ENCODE data around the gene CFTR.

CFTR gene

DNA sequence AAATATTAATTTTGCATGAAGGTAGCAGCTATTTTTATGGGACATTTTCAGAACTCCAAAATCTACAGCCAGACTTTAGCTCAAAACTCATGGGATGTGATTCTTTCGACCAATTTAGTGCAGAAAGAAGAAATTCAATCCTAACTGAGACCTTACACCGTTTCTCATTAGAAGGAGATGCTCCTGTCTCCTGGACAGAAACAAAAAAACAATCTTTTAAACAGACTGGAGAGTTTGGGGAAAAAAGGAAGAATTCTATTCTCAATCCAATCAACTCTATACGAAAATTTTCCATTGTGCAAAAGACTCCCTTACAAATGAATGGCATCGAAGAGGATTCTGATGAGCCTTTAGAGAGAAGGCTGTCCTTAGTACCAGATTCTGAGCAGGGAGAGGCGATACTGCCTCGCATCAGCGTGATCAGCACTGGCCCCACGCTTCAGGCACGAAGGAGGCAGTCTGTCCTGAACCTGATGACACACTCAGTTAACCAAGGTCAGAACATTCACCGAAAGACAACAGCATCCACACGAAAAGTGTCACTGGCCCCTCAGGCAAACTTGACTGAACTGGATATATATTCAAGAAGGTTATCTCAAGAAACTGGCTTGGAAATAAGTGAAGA lies 112.3 kb downstream of the CFTR start:
- no peak for DNase-seq

DNA sequence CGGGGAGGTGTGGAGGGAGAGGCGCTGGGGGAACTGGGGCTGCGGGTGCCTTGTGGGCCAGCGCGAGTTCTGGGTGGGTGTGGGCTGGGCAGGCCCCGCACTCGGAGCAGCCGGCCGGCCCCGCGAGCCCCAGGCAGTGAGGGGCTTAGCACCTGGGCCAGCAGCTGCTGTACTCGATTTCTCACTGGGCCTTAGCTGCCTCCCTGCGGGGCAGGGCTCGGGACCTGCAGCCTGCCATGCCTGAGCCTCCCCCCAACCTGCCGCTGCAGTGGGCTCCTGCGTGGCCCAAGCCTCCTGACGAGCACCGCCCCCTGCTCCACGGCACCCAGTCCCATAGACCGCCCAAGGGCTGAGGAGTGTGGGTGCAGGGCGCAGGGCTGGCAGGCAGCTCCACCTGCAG lies 116.3 kb downstream of the CFTR start:
- DNase-seq, result no peak

DNA sequence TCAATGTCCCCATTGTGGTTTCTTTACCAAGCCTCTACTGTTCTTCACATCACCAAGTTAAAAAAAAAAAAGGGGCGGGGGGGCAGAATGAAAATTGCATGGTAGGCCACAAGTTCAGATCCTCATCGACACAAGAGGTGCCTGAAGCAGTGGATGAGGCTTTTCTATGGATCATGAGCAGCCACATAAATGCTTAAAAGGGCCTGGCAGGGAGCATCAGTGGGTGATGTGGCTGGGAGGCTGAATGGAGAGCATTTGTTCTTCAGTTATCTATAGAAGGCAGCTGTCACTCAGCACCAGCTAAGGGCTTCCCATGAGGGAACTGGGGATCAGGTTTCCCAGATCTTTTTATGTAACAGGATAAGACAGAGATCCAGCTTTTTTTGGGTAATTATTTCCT lies 117.9 kb downstream of the CFTR start:
- DNase-seq, result no peak

DNA sequence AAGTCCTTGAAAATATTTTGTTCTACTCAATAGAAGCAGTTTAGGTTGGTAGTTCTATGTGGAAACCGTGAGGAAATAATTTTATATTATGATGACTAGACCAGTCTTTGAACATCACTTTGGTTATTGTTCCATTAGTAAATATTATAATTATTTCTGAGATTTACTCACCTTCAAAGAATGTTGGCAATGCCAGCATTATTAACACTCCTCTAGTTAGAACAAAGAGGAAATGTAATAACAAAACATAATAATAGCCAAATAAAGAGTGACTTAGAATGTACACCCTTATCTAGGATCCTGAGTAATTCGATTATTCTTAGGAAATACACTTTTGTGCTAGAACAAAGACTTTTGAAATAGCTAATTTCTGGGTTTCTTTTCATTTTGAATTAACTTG lies 121.1 kb downstream of the CFTR start:
- DNase-seq, result no peak

DNA sequence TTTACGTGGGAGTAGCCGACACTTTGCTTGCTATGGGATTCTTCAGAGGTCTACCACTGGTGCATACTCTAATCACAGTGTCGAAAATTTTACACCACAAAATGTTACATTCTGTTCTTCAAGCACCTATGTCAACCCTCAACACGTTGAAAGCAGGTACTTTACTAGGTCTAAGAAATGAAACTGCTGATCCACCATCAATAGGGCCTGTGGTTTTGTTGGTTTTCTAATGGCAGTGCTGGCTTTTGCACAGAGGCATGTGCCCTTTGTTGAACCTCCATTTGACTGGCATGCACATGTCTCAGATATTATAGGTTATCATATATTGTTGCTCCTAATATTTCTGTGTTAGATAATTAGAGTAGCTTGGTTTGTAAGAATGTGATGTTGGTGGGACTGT lies 123.8 kb downstream of the CFTR start:
- DNase-seq, result no peak

DNA sequence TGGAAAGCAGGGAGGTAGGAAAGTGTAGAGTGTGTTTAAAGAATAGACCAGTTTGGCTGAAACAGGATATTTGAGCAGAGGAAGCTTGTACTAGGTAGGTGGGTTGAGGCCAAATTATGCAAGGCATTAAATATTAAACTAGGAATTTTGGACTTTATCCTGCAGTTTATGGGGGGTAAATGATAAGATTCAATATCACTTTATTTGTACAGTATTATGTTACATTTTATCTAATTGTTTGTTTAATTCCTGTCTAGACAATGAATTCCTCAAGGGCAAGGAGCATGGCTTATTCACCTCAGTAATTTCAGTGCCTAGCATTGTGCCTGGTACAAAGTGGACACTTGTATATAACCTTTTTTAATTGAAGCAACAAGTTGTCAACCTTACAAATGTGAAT lies 125.9 kb downstream of the CFTR start:
- DNase-seq, result no peak

DNA sequence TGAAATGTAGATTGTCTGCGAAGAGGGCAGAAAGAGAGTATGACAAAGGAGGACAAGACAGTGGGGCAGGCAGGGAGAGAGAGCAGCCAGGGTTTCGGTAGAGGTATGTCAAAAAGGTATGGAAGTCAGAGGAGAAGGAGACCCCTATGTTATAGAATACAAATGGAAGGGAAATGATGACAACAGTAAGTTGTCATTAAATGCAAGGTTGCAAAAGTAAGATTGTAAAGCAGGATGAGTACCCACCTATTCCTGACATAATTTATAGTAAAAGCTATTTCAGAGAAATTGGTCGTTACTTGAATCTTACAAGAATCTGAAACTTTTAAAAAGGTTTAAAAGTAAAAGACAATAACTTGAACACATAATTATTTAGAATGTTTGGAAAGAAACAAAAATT lies 126.3 kb downstream of the CFTR start:
- no peak for DNase-seq

DNA sequence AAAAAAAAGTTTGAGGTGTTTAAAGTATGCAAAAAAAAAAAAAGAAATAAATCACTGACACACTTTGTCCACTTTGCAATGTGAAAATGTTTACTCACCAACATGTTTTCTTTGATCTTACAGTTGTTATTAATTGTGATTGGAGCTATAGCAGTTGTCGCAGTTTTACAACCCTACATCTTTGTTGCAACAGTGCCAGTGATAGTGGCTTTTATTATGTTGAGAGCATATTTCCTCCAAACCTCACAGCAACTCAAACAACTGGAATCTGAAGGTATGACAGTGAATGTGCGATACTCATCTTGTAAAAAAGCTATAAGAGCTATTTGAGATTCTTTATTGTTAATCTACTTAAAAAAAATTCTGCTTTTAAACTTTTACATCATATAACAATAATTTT lies 130.6 kb downstream of the CFTR start:
- DNase-seq, result no peak

DNA sequence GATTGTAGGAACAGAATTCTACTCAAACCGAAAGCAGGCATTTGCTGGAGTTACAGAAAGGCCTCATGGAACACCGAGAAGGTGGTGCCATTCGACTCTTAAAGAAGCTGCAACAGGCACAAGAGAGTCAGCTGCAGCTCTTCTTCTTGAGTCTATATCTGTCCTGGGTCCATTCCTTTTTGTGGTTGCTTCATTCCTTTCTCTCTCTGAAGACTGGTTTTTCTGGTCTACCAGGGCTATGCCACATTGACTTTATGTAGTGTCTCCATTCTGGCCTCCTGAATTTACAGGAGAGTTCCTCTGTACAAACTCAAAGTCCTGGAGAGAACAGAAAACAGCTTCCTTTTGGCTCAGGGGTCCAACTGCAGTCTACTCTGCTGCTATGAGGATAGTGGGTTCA lies 132.8 kb downstream of the CFTR start:
- DNase-seq, result no peak

DNA sequence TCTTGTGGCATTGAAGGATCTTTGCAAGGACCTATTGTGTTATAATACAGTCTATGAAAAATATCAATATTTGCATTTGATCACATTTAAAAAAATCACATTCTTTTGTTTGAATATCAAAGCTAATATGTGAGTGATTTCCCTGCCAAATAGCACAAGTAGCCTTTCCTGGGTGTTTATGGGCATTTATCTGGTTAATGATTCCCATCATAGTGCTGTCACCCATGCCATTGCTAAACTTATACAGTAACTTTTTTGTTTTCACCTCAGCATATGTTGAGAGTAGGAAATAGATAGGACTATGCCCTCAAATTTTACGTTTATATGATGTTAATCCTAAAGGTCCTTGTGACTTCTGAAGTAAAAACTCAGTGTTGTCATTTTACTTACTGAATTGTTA lies 136.9 kb downstream of the CFTR start:
- no peak for DNase-seq

DNA sequence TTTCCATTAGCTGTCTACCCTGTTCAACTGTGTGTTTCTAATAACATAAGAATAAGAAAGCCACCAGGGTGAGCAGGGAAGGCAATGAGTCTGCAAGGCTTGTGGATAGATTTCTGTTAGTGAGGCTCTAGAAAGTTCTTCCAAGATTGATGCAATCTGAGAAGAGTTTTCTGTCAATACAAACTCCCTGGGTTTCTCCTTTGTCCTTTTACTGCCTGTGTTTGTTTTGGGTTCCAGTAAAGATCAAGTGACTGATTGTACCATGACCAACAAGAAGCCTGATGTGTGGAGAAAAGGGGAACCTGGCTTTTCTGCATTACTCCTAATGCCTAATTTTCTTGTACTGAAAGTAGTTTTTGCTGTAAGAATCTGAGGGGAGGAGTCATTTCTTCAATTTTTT lies 139.9 kb downstream of the CFTR start:
- DNase-seq, result no peak

DNA sequence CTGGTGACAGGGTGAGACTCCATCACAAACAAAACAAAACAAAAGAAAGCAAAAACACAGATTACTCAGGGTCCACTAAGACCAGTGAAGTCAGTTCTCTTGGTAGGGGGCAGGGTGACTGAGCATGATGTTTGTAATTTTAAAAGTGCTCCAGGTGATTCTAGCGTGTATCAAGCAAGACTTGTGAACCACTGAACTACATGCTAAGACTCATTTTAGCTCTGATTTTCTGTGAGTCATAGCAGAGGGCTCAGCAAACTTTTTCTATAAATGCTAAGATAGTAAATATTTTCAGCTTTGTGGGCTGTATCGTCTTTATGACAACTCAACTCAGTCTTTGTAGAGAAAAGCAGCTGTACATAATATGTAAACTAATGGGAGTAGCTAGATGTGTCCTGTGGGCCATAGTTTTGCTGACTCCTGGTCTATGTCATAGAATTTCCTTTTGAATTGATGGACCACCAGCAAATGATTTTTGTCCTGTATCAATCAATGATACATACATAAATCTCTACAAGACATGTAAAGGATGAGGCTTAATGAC lies 141.3 kb downstream of the CFTR start:
- DNase-seq, result no peak

DNA sequence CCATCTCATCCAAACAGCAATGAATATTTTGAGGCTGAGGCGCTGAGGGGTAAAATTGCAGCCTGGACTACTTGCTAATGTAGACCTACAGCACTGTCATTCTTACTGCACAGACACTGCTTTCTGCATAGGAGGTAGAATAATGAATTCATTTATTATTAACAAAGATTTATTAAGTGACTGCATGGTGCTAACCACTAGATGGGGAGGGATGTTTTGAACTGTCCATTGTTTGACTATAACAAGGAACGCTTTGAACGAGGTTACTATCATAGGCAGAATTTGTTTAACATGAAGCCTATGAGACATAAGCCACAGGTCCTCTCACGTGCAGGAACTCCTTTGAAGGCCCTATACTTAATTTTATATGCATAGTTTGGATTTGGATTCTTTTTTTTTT lies 143.8 kb downstream of the CFTR start:
- DNase-seq, result no peak

DNA sequence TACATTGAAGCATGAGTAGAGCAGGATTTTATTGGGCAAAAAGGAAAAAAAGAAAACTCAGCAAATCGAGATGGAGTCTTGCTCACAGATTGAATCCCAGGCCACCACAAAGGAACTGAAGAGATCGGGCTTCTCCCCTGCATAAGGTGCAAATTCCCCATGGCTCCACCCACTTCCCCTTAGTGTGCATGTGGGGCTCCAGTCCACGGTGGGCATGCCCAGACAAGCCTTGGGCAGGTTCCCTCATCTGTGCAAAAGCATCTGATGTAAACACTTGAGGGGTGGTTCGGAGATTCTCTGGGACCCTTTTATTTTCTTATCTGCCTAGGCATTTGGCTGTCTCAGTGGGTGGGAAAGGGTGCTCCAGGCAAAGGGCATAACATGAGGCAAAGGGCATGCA lies 150.7 kb downstream of the CFTR start:
- DNase-seq, result no peak

DNA sequence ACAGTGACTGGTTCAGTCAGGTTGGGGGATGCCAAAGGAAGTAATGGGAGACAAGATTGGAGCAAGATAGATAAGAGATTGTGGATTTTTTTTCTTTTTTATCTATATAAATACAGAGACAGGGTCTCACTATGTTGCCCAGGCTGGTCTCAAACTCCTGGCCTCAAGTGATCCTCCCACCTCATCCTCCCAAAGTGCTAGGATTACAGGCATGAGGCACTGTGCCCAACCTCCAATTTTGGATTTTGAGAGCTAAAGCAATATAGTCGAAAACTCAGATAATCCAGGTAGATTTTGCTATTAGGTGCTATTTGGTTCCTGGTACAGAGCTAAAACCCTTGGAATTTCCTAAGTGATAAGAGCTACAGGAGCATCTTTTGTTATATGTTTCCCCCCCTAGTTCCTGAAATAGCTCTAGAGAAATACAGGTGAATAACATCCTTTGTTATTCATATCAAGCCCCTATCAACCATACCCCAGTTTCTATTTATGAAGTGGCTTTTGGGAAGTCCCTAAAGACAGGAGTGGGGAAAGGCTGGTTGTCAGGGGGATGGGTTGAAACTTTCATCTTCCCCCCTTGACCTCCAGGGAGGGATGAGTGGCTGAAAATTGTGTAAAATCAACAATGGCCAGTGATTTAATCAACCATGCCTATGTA lies 151.2 kb downstream of the CFTR start:
- no peak for DNase-seq

DNA sequence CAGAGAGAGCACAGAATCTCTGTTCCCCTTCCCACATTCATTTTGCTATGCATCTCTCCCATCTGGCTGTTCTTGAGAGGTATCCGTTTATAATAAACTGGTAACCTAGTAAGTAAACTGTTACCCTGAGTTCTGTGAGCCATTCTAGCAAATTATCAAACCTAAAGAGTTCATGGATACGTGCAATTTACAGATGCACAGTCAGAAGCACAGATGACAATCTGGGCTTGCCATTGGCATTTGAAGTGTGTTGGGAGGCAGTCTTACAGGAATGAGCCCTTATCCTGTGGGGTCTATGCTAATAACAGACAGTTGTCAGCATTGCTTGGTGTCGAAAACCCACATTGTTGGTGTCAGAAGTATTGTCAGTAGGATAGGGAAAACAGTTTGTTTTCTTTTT lies 151.8 kb downstream of the CFTR start:
- DNase-seq, result no peak

DNA sequence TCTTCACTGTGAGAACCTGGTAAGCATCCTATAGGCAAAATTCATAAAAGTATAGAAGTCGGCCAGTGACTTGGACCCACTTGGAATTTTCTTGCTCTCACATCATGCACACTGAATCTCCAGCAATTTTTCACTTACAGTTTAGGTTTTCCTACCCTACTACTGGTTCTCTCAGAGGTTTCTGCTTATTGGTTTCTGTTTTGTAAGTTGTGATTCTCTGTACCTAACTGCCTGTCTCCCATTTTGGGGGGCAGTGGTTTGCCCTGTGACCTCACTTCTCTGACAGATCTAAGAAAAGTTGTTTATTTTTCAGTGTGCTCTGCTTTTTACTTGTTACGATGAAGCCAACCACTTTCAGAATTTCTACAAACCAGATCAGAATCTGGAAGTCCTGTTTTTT lies 158.1 kb downstream of the CFTR start:
- no peak for DNase-seq

DNA sequence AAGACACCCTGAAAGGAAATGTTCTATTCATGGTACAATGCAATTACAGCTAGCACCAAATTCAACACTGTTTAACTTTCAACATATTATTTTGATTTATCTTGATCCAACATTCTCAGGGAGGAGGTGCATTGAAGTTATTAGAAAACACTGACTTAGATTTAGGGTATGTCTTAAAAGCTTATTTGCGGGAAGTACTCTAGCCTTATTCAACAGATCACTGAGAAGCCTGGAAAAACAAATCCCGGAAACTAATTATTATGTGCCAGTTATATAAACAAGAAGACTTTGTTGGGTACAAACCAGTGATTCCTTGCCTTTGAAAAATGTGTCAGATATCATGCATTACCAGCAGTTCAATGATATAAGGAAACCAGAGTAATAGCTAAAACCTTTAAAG lies 160.1 kb downstream of the CFTR start:
- DNase-seq, result no peak

DNA sequence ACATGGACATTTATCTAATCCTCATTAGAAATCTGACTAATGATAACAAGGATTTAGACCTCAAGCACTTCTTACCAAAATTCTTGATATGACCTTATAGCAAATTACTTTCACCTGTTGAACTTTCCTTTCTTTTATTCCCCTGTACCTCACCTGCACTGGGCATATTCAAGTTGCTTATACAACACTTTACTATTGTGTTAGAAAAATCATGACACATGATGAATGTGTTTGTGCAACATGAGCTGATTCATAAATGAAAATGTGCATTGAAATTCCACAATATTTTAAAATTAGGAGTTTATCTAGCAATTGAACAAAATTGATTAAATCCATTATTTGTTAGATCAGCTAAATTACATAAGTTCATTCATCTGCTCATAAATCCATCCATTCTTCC lies 160.6 kb downstream of the CFTR start:
- DNase-seq, result no peak

DNA sequence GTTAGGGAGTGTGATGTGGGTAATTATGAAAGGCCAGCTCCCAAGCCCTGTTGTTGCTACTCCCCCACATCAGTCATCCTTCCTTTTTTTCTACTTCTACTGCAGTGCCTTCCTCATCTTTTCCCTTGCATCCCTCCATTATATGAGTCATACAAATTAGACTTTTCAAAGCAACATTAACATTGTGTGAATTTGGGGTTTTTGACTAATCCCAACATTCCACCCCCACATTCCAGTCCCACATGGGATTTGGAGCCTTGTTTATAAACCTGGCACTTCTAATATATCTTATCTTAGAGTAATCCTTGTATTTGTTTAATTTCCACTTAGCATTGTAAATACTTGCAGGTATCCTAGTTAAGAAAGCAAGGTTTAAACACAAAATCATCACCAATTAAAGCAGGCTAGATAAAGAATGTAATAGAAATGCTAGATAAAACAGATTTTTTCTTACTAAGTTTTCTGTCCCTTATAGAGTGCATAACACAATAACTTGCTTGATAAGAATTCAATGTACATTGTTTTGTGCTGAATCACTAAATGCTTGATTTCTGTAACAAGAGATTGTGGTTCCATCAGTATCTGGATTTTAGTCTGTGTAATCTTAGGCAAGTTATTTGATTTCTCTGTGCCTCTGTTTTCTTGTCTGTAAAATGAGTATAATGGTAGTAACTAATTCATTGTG lies 165.8 kb downstream of the CFTR start:
- peak; percentile 70 for DNase-seq

DNA sequence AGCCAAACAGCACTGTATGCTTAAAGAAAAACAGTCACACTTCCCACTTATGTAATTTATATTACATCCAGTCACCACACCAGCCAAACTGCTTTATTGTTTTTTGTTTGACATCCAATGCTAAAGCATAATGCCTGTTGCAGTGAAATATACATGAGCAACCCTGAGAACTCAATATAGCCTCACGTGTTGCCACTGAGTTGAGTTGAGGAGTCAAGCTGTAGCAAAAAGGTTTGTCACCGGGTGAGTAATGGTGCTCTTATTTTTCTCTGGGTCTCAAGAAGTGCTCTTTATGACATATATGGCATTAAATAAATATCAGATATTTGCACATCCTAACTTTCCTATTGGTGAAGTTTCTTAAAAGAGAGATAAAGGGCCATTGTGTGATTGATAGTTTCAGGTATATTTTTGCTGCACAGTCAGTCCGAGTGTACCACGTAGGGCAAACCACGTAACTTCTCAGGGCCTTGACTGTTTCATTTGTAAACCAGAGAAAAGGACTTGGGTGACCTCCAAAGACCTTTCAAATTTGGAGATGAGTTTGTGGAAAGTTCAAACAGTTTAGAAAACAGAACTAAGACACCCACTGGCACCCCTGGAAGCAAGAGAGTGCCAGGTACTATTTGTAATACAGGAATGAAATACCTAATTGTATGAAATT lies 168.5 kb downstream of the CFTR start:
- DNase-seq, result no peak

DNA sequence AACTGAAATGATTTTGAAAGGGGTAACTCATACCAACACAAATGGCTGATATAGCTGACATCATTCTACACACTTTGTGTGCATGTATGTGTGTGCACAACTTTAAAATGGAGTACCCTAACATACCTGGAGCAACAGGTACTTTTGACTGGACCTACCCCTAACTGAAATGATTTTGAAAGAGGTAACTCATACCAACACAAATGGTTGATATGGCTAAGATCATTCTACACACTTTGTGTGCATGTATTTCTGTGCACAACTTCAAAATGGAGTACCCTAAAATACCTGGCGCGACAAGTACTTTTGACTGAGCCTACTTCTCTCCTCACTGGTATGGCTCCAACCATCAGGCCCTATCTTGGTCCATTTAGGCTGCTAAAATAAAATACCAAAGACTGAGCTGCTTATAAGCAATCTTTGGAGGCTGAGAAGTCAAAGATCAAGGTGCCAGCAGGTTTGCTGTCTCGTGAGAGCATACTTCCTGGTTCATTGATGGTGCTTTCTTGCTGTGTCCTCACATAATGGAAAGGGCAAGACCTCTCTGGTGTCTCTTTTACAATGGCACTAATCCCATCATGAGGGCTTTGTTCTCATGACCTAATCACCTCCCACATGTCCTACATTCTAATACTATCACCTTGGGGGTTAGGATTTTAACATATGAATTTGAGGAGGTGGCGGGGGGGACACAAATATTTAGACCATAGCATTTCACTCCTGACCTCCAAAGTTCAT lies 173.3 kb downstream of the CFTR start:
- DNase-seq, result no peak

DNA sequence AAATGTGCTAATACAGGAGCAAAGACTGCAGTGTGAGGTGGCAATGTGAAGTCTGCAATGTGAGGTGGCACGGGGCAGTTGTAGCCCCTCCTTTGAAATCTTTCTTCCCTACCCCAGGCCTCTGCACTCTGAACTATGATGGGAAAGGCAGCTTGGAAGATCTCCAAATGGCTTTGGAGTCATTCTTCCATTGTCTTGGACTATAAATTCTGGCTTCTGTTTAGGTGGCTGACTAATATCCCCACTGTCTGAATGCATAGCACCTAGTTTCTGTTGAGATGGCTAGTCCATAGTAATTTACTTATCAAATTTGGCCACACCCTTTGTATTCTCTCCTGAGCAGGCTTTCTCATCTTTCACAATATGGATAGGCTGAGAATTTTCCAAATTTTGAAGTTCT lies 175.0 kb downstream of the CFTR start:
- no peak for DNase-seq

All from fibroblast of skin of right biceps (primary cell).